HCT116 (cell line): ENCODE results near the gene ACAP2.

Experiments
- CEBPB ChIP-seq: IDR thresholded peaks from 2 replicates; pipeline ENCODE4 v1.6.1; 2012; ENCODE audit warnings: low read depth
- ELF1 ChIP-seq: IDR thresholded peaks from 2 replicates; pipeline ENCODE4 v1.6.1; 2012; ENCODE audit warnings: low read depth, borderline replicate concordance
- EZH2 ChIP-seq: fragments of 200-600 bp; sonication (generic); IDR thresholded peaks from 2 replicates; pipeline ENCODE4 v1.6.1; 2017; ENCODE audit warnings: antibody characterized with exemption, mixed run types
- EZH2phosphoT487 ChIP-seq: fragments of 200-600 bp; IDR thresholded peaks from 2 replicates; pipeline ENCODE4 v1.6.1; 2018; ENCODE audit warnings: antibody characterized with exemption, borderline replicate concordance
- FOSL1 ChIP-seq: IDR thresholded peaks from 2 replicates; pipeline ENCODE4 v1.6.1; 2012; ENCODE audit warnings: low read depth
- POLR2A ChIP-seq: IDR thresholded peaks from 2 replicates; pipeline ENCODE4 v1.7.0; 2011; ENCODE audit warnings: borderline replicate concordance; ENCODE audit not compliant: insufficient read depth, insufficient read length; ENCODE audit errors: extremely low read depth
- POLR2AphosphoS5 ChIP-seq: IDR thresholded peaks from 2 replicates; pipeline ENCODE4 v1.6.1; 2011; ENCODE audit warnings: mild to moderate bottlenecking, low read depth, low read length, moderate library complexity
- TF ChIP-seq, protein P1 (sequence below): IDR thresholded peaks from 2 replicates; pipeline ENCODE4 v1.6.1; 2012
- TF ChIP-seq, protein P2 (sequence below), 3 experiments: fragments of 200-600 bp in 1 of 3; sonication (generic) in 1 of 3; IDR thresholded peaks in 2 of 3; conservative IDR thresholded peaks in 1 of 3; 2 replicates each; pipeline ENCODE4 v1.5.1; 2012 to 2017; ENCODE audit warnings: low read depth in 2 of 3, low read length in 2 of 3, antibody characterized with exemption in 1 of 3, borderline replicate concordance in 1 of 3, control low read depth in 1 of 3, mild to moderate bottlenecking in 1 of 3, mixed read lengths in 1 of 3, mixed run types in 1 of 3, moderate library complexity in 1 of 3; ENCODE audit not compliant: insufficient read depth in 1 of 3
- TF ChIP-seq, protein P3 (sequence below): IDR thresholded peaks from 2 replicates; pipeline ENCODE4 v1.6.1; 2012

DNA sequence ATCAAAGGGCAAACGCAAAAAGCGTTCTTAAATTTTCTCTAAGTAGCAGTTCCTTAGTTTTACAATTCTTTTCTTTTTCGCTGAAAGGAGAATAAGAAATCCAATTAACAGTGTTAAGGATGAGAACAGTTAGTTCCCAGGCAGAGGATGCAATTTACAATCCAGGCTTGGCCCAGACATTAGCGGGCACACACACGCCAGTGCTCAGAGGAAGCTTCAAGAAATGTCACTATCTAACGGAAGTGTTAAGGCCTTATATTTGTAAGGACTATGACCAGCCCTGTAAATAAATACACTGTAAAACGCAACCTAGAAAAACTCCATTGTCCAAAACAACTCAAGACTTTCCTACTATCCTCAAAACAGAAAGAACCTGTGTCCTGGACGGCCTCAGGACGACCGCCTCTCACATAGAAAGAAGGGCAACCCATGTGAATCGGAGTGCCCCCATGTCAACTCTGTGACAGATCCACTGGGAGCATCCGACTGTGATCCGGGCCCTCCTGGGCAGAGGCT lies 1.3 kb downstream of the ACAP2 start:
- TF ChIP-seq, protein P1, sequence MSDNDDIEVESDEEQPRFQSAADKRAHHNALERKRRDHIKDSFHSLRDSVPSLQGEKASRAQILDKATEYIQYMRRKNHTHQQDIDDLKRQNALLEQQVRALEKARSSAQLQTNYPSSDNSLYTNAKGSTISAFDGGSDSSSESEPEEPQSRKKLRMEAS = no peak
- TF ChIP-seq POLR2A (no peak), CEBPB (no peak), ELF1 (no peak), POLR2AphosphoS5 (no peak), EZH2phosphoT487 (no peak), EZH2 (no peak), FOSL1 (no peak)
- TF ChIP-seq, protein P2, sequence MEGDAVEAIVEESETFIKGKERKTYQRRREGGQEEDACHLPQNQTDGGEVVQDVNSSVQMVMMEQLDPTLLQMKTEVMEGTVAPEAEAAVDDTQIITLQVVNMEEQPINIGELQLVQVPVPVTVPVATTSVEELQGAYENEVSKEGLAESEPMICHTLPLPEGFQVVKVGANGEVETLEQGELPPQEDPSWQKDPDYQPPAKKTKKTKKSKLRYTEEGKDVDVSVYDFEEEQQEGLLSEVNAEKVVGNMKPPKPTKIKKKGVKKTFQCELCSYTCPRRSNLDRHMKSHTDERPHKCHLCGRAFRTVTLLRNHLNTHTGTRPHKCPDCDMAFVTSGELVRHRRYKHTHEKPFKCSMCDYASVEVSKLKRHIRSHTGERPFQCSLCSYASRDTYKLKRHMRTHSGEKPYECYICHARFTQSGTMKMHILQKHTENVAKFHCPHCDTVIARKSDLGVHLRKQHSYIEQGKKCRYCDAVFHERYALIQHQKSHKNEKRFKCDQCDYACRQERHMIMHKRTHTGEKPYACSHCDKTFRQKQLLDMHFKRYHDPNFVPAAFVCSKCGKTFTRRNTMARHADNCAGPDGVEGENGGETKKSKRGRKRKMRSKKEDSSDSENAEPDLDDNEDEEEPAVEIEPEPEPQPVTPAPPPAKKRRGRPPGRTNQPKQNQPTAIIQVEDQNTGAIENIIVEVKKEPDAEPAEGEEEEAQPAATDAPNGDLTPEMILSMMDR (IDR thresholded peaks at IDR 0.05 in 2 of 3, conservative IDR thresholded peaks at IDR 0.05 in 1 of 3; ENCODE audit: borderline replicate concordance in 1 of 3, insufficient read depth in 1 of 3, low read depth in 2 of 3, low read length in 2 of 3) = no peak
- TF ChIP-seq, protein P3, sequence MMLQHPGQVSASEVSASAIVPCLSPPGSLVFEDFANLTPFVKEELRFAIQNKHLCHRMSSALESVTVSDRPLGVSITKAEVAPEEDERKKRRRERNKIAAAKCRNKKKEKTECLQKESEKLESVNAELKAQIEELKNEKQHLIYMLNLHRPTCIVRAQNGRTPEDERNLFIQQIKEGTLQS = no peak
